DMS79 treated with DMSO at 0.1 percent for 48 hours (cell line): ENCODE data around the gene PDCD1.
"Not testable (repeated sequence)": the region's sequence is repeated elsewhere in the genome, so short reads cannot be mapped to it uniquely, and the experiment has no call there.

Experiments
- DNase-seq: peaks from one replicate; lab custom pipeline; 2025; lab: John Stamatoyannopoulos, UW

PDCD1 gene

DNA sequence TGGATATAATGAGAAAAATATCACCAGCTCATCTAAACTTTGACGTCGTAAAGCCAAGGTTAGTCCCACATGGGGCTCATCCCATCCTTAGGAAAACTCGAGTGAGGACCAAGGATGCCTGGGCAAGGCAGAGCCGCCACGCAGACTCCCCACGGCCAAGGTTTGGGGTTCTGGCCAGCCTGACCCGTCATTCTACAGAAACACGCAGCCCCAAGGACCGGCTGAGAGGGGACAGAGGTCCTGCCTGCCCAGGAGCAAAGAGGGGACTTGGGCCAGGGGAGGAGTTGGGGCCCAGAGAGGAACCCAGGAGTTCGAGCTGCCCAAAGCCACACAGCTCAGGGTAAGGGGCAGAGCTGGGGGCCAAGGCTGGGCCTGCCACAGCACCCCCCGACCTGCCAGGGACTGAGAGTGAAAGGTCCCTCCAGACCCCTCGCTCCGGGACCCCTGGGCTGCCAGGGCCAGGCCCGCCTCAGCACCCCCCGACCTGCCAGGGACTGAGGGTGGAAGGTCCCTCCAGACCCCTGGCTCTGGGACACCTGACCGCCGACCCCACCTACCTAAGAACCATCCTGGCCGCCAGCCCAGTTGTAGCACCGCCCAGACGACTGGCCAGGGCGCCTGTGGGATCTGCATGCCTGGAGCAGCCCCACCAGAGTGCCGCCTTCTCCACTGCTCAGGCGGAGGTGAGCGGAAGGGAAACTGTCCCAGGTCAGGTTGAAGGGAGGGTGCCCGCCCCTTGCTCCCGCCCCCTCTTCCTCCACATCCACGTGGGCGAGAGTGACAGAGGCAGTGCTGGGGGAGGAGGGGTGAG is at the start of gene PDCD1:
PDCD1 (minus strand) TSS at position 689 of the 811 bp plus-strand sequence; CDS start at position 633, 56 bp downstream.
- DNase-seq: no peak

- not testable (repeated sequence) for DNase-seq
Observed at GRCh38 chr2:241907831-241908230, 49.1 kb upstream of the PDCD1 start.

DNA sequence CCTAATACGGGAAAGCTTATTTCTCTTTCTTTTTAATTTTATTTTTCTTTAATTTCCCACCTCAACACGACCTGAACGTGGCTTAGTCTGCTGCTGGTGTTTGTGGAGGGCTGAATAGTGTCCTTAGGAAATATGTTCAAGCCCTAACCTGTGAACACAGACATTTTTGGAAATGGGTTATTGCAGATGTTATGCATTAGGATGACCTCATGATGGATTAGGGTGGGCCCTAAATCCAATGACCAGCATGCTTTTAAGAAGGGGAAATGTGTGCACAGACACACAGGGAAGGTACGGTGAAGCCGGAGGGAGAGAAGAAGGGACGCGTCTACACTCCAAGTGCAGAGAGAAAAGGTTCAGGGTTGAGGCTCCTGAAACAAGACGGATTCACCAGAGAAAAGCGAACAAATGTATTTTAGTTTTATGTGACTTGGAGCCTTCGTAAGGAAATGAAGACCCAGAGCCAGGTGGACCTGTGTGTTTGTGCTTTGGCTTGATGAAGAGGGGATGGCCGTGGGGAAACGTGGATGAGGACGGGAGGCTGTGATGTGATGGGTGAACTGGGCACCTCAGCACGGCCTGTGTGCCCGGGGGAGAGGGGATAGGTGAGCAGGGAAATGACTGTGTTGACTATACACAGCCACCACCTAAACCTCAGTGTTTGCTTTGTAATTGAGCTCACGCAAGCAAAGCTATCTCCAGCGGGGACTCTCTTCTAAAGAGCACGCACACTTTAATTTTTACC is 48.3 kb upstream of the PDCD1 start:
- no peak for DNase-seq

DNA sequence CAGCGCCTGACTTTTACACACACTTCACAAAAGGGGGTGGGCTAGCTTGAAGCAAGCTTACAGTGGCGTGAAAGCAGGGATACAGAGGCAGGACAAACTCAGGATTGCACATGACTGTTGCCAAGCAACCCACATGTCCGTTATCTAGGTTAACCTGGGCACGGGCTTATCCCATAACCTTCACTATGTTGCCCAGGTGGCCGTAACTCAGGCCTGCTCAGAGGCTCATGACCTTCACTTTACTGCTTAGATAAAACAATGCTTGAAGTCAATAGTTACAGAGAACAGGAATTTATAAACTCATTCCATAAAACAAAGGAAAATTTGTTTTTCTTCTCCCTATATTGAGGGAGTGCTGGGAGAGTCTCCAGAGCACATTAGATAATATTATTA is 47.7 kb upstream of the PDCD1 start:
- DNase-seq: not testable (repeated sequence)

GRCh38 chr2:241905716-241906377 is 47.2 kb upstream of the PDCD1 start:
- DNase-seq: no peak

DNA sequence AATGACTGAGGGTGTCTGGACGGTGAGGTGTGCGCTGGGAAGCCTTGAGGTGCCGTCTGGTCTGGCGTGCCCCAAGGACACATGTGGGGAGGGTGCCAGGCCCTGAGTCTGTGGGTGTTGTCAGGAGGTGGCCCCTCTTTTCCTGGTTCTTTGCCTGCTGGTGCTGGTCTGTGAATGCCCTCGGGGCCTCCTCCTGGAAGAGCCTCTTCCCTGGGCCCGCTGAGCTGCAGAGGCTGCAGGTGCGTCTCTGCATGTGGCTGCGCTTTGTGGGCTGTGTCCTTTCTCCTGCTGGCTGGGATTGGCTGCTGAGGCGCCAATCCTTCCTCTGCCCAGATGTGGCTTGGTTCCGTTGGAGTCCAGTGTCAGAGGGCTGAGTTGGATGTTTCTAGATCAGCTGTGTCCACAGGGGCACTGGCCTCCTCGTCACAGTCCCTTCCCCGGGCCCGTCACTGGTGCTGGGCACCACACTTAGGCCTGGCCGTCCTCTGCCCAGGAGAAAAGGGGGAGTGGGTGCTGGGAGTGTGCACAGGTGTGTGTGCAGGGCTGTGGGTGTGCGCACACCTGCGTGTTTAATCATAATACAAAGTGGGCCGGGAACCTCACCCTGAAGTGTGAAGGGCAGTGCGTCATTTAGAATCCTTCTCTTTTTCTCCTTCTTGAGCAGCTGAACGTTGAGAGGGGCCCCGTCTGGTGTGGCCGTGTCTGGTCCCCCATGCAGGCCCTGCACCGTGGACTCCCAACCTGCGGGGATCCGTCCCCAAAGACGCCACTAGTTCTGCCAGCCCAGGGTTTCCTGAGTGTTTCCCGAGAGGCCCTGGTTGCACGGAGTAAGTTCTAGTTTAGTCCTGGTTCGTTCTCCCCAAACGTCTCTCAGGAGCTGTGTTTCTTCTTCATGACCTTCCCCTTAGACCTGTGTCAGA is 46.4 kb upstream of the PDCD1 start:
- no peak for DNase-seq

GRCh38 chr2:241904011-241904718 is 45.5 kb upstream of the PDCD1 start:
- no peak for DNase-seq

GRCh38 chr2:241903121-241904010 is 44.7 kb upstream of the PDCD1 start:
- DNase-seq: no peak

- no peak for DNase-seq
Observed at GRCh38 chr2:241902357-241902991, 43.8 kb upstream of the PDCD1 start.

DNA sequence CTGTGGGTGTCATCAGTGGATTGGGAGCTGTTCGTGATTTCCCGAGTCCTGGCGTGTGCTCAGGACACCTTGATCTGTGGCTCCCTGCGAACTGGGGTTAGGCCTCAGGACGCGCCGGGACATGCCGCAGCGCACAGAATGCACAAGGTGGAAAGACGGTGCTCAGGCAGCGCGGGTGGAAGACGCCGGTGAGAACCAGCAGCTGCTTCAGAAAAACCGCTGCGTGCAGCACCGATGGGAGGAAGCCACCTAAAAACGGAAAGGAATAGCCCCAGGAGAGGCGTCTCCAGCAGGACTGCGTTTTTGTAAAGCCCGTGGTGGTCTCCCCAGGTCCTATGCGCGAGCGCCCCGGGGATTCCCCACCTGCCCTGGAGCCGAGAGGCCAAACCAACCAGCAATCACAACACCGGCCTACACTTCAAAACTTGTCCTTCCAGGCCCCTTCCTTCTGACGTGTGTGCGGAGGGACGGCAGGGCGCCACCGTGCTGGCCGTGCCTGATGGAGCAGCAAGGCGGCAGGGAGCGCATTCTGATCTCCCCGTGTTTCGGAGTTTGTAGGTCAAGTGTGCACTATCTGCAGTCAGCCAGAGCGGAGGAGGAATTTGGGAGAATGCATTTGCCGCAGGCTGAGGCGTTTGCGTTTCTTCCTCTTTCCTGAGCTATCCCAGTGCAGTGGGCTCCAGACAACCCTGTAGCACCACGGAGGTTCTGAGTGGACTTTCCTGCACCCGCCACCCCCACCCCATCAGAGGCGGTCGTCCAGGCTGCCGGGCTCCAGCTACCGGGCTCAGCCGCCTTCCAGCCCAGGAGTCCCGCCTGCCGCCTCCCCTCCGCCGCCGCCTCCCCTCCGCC is 43.0 kb upstream of the PDCD1 start:
- peak; percentile 57 for DNase-seq

DNA sequence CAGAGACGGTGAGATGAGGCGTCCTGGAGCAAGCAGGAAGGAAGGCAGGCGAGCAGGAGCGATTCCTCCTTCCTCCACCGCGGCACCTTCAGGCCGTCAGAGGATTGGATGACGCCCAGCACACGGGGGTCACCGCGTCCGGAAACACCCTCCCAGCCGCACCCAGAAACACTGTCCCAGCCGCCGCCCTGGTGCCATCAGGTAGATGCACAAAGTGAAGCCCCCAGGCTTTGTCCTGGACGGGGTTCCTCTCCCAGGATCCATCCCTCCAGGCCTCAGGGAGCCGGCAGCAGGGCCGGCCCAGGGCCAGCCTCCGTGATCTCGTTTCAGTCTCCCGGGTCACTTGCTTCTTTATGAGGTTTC is 42.3 kb upstream of the PDCD1 start:
- DNase-seq: no peak

DNA sequence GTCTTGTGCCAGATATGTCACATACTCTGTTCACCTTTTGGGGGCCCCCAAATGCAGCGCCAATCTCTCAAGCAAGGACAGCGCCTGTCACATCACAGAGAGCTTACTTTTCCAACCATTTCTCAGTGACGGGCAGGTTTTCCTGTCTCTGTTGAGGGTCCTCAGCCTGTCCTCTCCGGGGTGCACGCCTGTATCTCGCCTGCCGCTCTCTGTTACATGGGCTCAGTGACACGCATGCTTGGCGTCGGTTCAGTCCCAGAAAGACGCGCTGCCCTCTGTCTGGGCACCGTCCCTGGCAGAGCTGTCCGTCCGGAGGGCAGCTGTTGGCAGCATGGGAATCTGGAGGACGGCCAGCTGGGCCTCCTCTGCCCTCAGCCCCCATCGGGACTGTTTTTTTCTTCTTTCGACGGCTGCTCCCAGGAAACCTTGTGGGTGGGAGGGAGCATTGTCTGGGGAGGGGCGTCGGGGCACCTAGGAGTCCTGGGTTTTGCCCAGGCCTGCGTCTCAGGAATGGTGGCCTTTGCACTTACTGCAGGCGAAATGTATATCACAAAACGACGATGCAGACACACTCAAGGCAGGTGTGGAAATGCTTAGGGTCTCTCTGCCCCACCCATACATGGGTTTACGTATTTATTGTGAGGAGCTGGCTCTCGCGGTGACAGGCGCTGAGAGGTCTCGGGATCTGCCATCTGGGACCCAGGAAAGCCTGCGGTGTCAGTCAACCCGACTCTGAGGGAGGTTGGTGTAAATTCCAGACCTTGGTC is 41.7 kb upstream of the PDCD1 start:
- DNase-seq: no peak

- DNase-seq: peak; percentile 87
Observed at GRCh38 chr2:241898463-241899270, 40.0 kb upstream of the PDCD1 start.

- DNase-seq: no peak
Observed at GRCh38 chr2:241897231-241897916, 38.7 kb upstream of the PDCD1 start.

DNA sequence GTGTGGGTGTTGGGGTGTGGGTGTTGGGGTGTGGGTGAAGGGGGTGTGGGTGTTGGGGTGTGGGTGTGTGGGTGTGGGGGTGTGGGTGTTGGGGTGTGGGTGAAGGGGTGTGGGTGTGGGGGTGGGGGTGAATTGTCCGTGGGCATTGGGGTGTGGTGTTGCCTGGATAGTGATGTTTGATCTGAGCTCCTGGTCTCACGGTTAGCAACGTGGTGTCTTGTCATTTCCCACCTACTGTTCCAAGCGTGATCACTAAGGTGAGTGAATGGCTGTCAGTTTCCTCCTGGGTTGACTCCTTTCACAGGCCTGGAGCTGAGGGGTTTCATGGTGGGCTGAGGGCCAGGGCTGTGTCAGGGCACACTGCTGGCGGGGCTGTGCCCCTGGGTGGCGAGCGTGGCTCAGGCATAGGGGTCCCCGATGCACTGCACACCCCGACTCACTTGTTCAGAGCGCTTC is 38.1 kb upstream of the PDCD1 start:
- DNase-seq: no peak
